HG03432 (cell line): ENCODE data around the gene PA2G4.

ENCODE experiments used
- ATAC-seq: cut with Tn5 transposase; IDR thresholded peaks from one replicate; pipeline ENCODE4 v1.9.1; 2021; ENCODE audit warnings: mild to moderate bottlenecking, moderate library complexity; ENCODE audit not compliant: unreplicated experiment

The PA2G4 gene

GRCh38 chr12:56122637-56123036 is 18.3 kb downstream of the PA2G4 start:
- no peak for ATAC-seq

- no peak for ATAC-seq
These were observed 19.8 kb downstream of the PA2G4 start for GRCh38 chr12:56124133-56124532.

GRCh38 chr12:56126732-56127239 is 22.4 kb downstream of the PA2G4 start:
- ATAC-seq, result no peak

GRCh38 chr12:56127485-56127887 is 23.1 kb downstream of the PA2G4 start:
- ATAC-seq, result no peak

GRCh38 chr12:56127888-56128669 is 23.7 kb downstream of the PA2G4 start, which contains the start of gene ESYT1:
Gene ESYT1, plus strand, starts transcription at chr12:56128267. Its CDS starts 53 bp downstream, at chr12:56128320.
- peak; percentile 90 for ATAC-seq

GRCh38 chr12:56128670-56129205 is 24.4 kb downstream of the PA2G4 start:
- ATAC-seq, result no peak

GRCh38 chr12:56129206-56129941 is 25.0 kb downstream of the PA2G4 start:
- ATAC-seq, result peak; percentile 38

GRCh38 chr12:56129942-56130495 is 25.7 kb downstream of the PA2G4 start:
- ATAC-seq, result no peak

GRCh38 chr12:56130876-56131275 is 26.5 kb downstream of the PA2G4 start:
- ATAC-seq, result no peak

- ATAC-seq, result no peak
These were observed 30.5 kb downstream of the PA2G4 start for GRCh38 chr12:56134897-56135296.

- ATAC-seq, result no peak
These were observed 33.7 kb downstream of the PA2G4 start for GRCh38 chr12:56137853-56138571.

GRCh38 chr12:56141946-56142784 is 37.8 kb downstream of the PA2G4 start:
- ATAC-seq, result no peak

- ATAC-seq, result no peak
These were observed 38.9 kb downstream of the PA2G4 start for GRCh38 chr12:56143217-56143616.

- no peak for ATAC-seq
These were observed 39.5 kb downstream of the PA2G4 start for GRCh38 chr12:56143870-56144269.

- ATAC-seq, result no peak
These were observed 40.9 kb downstream of the PA2G4 start for GRCh38 chr12:56145217-56145616.

GRCh38 chr12:56146492-56147460 is 42.4 kb downstream of the PA2G4 start:
- ATAC-seq, result no peak

GRCh38 chr12:56150563-56150962 is 46.2 kb downstream of the PA2G4 start:
- ATAC-seq, result no peak

- ATAC-seq, result peak; percentile 47
These were observed 47.3 kb downstream of the PA2G4 start for GRCh38 chr12:56151672-56152131.
